RWPE1 (cell line): ENCODE results near the gene DEGS2.

ENCODE experiments used
- CTCF ChIA-PET: fragments of 350-600 bp; sonication (Branson Sonifier 250); formaldehyde crosslinking; extraction: SDS; loops from one replicate; lab custom pipeline; 2021; lab: Yijun Ruan, JAX
- POLR2A ChIA-PET: fragments of 400-600 bp; formaldehyde crosslinking; extraction: SDS; loops from one replicate; lab custom pipeline; 2020; ENCODE audit warnings: antibody characterized with exemption; ENCODE audit not compliant: low non-redundant PET; lab: Yijun Ruan, JAX
- DNase-seq: peaks from one replicate; pipeline ENCODE4 v3.0.0; 2012; ENCODE audit warnings: low spot score
- H3K27ac ChIP-seq: fragments of 450-650 bp; 2 replicates; pipeline ENCODE4 v1.5.1; 2017
- TF ChIP-seq, protein P1 (sequence below): fragments of 450-650 bp; conservative IDR thresholded peaks from 2 replicates; pipeline ENCODE4 v1.5.1; 2017; ENCODE audit warnings: low read depth, mild to moderate bottlenecking

The DEGS2 gene

DNA sequence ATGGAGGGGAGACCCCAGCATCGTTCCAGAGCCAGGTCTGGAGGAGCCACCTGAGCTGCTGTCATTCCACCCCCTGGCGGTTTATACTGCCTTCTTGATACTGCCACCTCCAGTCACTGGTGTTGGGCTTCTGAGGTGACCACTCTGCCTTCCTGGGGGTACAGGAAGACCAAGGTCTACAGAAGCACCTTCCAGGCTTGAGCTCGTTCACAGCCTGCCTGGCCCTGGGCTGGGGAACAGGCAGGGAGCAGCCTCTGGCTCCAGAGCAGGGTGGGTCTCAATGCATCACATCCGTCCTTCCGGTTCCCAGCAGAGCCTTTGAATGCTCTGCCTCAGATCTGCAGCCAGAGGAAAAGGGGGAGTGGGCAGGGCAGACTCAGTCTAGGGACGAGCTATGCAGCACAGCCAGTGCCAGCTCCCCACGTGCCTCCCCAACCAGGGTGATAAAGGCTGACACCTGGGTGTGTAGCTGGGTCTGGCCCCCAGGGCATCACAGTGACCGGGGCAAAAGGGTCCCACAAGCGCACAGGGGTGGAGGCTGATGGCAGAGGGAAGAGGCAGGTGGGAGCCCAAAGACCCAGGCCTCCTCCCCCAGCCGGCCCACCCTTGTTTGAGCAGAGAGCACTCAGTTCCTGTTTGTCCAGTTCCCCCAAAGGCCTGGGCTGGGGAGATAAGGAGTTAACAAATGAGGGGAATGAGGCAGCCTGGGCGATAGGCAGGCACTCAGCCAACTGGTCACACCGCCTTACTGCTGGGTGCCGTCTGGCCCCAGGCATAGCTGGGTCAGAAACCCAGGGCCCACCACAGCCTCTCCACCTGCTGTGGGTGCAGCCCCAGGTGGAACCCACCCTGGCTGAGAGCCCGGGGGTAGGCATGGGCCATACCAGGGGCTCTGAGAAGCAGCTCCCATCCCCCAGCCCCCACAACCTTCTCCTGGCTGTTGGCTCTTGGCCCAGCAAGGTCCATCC, 17.1 kb downstream of the DEGS2 start:
- DNase-seq: no peak
- ChIA-PET POLR2A (no interaction called here), CTCF (interaction anchor here (0.6 to 1.0 kb wide), 3 partner anchors 13 to 142 kb away, joined by 3 to 4 read pairs (median 4); no protein-coding TSS in a partner anchor)
- TF ChIP-seq, protein P1, sequence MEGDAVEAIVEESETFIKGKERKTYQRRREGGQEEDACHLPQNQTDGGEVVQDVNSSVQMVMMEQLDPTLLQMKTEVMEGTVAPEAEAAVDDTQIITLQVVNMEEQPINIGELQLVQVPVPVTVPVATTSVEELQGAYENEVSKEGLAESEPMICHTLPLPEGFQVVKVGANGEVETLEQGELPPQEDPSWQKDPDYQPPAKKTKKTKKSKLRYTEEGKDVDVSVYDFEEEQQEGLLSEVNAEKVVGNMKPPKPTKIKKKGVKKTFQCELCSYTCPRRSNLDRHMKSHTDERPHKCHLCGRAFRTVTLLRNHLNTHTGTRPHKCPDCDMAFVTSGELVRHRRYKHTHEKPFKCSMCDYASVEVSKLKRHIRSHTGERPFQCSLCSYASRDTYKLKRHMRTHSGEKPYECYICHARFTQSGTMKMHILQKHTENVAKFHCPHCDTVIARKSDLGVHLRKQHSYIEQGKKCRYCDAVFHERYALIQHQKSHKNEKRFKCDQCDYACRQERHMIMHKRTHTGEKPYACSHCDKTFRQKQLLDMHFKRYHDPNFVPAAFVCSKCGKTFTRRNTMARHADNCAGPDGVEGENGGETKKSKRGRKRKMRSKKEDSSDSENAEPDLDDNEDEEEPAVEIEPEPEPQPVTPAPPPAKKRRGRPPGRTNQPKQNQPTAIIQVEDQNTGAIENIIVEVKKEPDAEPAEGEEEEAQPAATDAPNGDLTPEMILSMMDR: no peak
- H3K27ac ChIP-seq: peak overlapping the region; percentile 15

DNA sequence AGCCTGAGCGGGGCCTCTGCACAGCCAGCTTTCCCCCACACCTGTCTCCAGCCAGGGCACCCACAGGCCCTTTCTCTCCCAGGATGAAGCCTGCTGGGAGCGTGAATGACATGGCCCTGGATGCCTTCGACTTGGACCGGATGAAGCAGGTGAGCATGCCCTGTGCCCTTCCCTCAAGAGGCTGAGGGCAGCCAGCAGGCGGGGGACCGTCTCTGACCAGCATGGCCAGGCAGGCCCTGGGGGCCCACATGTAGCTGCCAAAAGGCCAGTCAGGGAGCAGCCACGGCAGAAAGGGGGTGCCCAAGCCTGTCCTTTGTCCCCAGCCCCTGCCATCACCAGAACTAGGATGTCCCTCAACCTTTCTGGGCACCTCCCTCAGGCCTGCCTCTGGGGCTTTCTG, 18.3 kb downstream of the DEGS2 start:
- DNase-seq: no peak
- CTCF ChIA-PET: no interaction called here
- no peak overlapping the region for H3K27ac ChIP-seq
- POLR2A ChIA-PET: no interaction called here
- TF ChIP-seq, protein P1: no peak

DNA sequence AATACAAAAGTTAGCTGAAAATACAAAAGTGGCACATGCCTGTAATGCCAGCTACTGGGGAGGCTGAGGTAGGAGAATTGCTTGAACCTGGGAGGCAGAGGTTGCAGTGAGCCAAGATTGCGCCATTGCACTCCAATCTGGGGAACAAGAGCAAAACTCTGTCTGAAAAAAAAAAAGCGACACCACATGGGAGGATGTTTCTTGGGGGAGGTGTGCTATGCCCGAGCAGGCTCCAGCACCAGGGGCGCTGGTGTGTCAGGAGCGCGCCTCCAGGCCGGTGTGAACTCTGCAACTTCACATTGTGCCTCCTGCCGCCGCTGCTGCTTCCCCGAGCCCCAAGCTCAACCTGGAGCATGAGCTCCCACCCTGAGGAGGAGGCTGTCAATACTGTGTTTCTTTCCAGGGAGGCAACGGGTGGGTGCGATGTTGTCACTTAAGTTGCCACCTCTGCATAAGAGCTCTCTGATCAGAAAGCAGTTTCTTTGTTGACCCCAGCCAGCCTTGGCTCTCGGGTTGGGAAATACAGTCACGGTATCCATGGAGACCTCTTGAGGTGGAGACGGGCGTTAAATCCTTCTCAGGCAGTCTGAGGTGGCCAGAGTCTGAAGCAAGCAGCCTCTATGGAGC, 18.9 kb downstream of the DEGS2 start:
- no peak for DNase-seq
- TF ChIP-seq, protein P1: no peak
- CTCF ChIA-PET: interaction anchor here (0.6 kb wide), 1 partner anchor 373 kb away, joined by 5 read pairs; no protein-coding TSS in a partner anchor
- H3K27ac ChIP-seq: no peak overlapping the region
- POLR2A ChIA-PET: interaction anchor here (0.7 kb wide), 1 partner anchor 11 kb away, joined by 9 read pairs; no protein-coding TSS in a partner anchor

DNA sequence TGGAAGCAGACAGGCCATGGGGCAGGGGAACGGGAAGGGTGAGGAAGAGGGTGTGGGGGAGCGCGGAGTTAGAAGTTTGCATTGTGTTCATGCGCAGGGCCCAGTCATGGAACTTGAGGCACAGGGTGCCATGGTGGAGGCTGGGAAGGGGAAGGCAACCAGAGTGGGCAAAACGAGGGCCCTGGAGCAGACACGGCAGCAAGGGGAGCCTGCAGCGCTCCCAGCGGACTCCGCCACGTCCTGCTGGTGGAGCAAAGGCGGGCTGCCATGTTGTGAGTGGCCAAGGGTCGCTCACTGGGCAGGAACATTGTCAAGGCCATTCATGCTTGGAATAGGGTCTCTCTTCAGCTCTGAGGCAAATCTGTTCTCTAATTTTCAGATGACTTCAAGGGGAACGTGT, 20.5 kb downstream of the DEGS2 start:
- ChIA-PET CTCF (no interaction called here), POLR2A (no interaction called here)
- TF ChIP-seq, protein P1: no peak
- no peak for DNase-seq
- no peak overlapping the region for H3K27ac ChIP-seq

DNA sequence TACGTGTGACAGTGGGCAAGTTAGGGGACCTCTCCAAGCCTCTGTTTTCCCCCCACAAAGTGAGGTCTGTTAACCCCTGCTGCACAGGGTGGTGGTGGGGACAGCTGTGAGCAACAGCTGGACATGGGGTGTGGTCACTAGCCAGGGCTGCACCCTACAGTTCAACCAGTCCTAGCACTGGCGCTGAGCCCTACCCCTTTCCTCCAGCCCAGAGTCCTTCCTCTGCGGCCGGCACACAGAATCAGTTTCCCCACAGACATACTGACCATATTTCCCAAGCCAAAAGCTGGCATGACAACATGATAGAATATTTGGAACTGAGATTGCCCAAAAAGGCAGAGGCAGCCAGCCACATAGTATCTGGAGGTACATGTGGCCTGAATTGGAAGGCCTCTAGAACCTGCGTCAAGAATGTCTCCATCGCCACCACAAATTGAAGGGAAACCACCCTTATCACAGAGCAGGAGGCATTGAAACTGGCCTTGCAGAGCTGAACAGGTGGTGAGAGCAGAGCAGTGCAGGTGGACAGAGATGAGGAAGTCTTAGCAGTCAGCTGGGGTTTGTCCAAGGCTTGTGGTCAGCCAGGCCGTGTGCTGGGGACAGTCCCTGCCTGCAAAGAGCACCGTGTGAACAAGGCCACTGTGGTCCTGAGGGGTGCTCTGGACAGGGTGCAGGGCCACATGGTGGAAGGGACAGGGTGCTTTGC, 21.2 kb downstream of the DEGS2 start:
- TF ChIP-seq, protein P1: no peak
- CTCF ChIA-PET: no interaction called here
- no peak overlapping the region for H3K27ac ChIP-seq
- no peak for DNase-seq
- POLR2A ChIA-PET: no interaction called here

DNA sequence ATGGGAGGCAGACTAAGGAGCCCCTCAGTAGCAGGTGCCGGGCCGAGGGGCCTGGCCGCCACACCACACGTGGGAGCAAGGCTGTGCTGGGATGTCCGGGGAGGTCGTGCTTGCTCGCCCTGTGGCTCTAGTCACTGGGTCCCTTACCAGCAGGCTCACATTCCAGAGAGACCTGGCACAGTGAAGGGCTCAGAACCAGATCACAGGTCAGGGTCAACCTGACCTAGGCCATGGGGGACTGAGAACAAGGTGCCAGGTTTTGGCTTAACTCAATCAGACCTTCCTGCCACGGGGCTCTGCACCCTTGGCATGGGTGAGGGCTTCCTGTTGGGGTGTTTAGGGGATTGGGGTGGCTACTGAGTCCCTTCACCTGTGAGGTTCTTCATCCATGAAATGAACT, 22.3 kb downstream of the DEGS2 start:
- DNase-seq: no peak
- ChIA-PET POLR2A (no interaction called here), CTCF (interaction anchor here (0.7 kb wide), 1 partner anchor 679 kb away, joined by 3 read pairs; no protein-coding TSS in a partner anchor)
- H3K27ac ChIP-seq: no peak overlapping the region
- TF ChIP-seq, protein P1: no peak
